ENCODE measurements around the gene PELI2.

PELI2 gene

DNA sequence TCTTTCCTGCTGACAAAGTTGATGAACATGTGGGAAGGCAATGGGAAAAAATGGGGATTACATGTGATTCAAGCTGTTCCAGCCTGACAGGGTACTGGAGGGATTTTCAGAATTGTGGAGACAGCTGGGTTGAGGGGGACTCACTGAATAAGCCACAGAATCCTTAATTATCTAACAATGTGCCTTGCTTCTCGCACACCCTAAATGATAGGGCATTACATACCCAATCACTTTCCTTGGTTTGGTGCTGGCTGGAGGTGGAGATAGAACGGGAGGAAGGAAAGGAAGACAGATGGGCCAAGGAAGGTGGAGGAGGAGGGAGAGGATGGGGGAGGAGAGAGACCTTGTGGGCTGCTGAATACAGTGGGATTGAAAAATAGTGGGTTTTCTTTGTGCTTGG lies 20.7 kb downstream of the PELI2 start:
- no peaks in the 10 kb centered on the region for H3K4me1 ChIP-seq (ENCODE audit: control insufficient read depth in 2 of 2, insufficient read depth in 2 of 2, low read length in 2 of 2)
- H3K9ac ChIP-seq (ENCODE audit: low read depth in 1 of 2, low read length in 2 of 2), result no peak overlapping the region
- H3K4me3 ChIP-seq (ENCODE audit: low read length in 2 of 2), result no peak overlapping the region
- H3K27me3 ChIP-seq (ENCODE audit: control insufficient read depth in 2 of 2, insufficient read depth in 2 of 2, low read length in 2 of 2), result no peaks in the 10 kb centered on the region
- H3K27ac ChIP-seq (ENCODE audit: low read depth in 2 of 2, low read length in 2 of 2), result no peak overlapping the region
- no peaks in the 10 kb centered on the region for H3K9me3 ChIP-seq (ENCODE audit: control insufficient read depth in 2 of 2, low read length in 2 of 2)
- H3K36me3 ChIP-seq (ENCODE audit: control insufficient read depth in 2 of 2, insufficient read depth in 2 of 2, low read length in 2 of 2), result no peaks in the 10 kb centered on the region

DNA sequence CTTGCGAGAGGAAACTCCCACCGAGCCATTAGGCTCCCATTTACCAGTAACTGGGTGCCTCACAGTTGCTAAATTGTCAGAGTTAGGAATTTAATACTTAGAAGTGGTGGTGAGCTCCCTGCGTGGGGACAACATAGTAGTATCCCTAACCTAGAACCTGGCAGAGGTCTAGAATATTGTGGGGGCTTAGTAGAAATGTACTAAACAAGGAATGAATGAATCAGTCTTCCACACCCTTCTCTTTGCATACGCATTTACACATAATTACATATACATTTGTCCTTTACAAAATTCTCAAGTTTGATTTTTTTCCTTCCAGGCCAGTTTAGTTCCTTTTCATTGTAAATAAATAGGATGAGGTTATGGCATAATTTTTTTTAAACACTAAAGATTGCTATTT lies 24.1 kb downstream of the PELI2 start:
- H3K27ac ChIP-seq (ENCODE audit: low read depth in 2 of 2, low read length in 2 of 2), result no peak overlapping the region

GRCh38 chr14:56143025-56143424 lies 24.8 kb downstream of the PELI2 start:
- no peaks in the 10 kb centered on the region for H3K9me3 ChIP-seq (ENCODE audit: control insufficient read depth in 2 of 2, low read length in 2 of 2)
- H3K4me1 ChIP-seq (ENCODE audit: control insufficient read depth in 2 of 2, insufficient read depth in 2 of 2, low read length in 2 of 2), result peaks cover 0 to 3% of the 10 kb centered on the region in 2 donors
- no peak overlapping the region for H3K4me3 ChIP-seq (ENCODE audit: low read length in 2 of 2)
- no peak overlapping the region for H3K9ac ChIP-seq (ENCODE audit: low read depth in 1 of 2, low read length in 2 of 2)
- H3K36me3 ChIP-seq (ENCODE audit: control insufficient read depth in 2 of 2, insufficient read depth in 2 of 2, low read length in 2 of 2), result no peaks in the 10 kb centered on the region
- no peaks in the 10 kb centered on the region for H3K27me3 ChIP-seq (ENCODE audit: control insufficient read depth in 2 of 2, insufficient read depth in 2 of 2, low read length in 2 of 2)
- H3K27ac ChIP-seq (ENCODE audit: low read depth in 2 of 2, low read length in 2 of 2), result no peak overlapping the region

More for the DNA sequence above, 24.1 kb downstream of the PELI2 start:
- Histone ChIP-seq H3K4me3 (ENCODE audit: low read length in 2 of 2) (no peak overlapping the region), H3K4me1 (ENCODE audit: control insufficient read depth in 2 of 2, insufficient read depth in 2 of 2, low read length in 2 of 2) (no peaks in the 10 kb centered on the region), H3K9me3 (ENCODE audit: control insufficient read depth in 2 of 2, low read length in 2 of 2) (no peaks in the 10 kb centered on the region), H3K9ac (ENCODE audit: low read depth in 1 of 2, low read length in 2 of 2) (no peak overlapping the region), H3K36me3 (ENCODE audit: control insufficient read depth in 2 of 2, insufficient read depth in 2 of 2, low read length in 2 of 2) (no peaks in the 10 kb centered on the region), H3K27me3 (ENCODE audit: control insufficient read depth in 2 of 2, insufficient read depth in 2 of 2, low read length in 2 of 2) (no peaks in the 10 kb centered on the region)

DNA sequence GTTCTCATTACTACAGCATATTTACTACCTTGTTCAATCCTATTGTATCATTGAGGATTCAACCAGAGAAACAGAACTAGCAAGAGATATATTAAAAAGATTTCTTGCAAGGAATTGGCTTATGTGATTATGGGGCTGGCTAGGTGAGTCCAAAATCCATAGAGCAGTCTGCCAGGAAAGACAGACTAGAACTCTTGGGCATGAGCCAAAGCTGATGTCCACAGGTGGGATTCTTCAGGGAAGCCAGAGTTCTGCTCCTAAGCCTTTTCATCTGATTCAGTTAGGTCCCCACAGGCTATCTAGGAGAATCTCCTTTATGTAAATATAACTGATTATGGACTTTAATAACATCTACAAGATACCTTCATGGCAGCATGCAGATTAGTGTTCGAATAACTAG lies 26.0 kb downstream of the PELI2 start:
- Histone ChIP-seq H3K27me3 (ENCODE audit: control insufficient read depth in 2 of 2, insufficient read depth in 2 of 2, low read length in 2 of 2) (no peaks in the 10 kb centered on the region), H3K9me3 (ENCODE audit: control insufficient read depth in 2 of 2, low read length in 2 of 2) (no peaks in the 10 kb centered on the region), H3K36me3 (ENCODE audit: control insufficient read depth in 2 of 2, insufficient read depth in 2 of 2, low read length in 2 of 2) (no peaks in the 10 kb centered on the region), H3K4me3 (ENCODE audit: low read length in 2 of 2) (no peak overlapping the region), H3K9ac (ENCODE audit: low read depth in 1 of 2, low read length in 2 of 2) (no peak overlapping the region), H3K4me1 (ENCODE audit: control insufficient read depth in 2 of 2, insufficient read depth in 2 of 2, low read length in 2 of 2) (peaks cover 3 to 8% of the 10 kb centered on the region in 2 donors), H3K27ac (ENCODE audit: low read depth in 2 of 2, low read length in 2 of 2) (no peak overlapping the region)

GRCh38 chr14:56145181-56145769 lies 27.1 kb downstream of the PELI2 start:
- H3K36me3 ChIP-seq (ENCODE audit: control insufficient read depth in 2 of 2, insufficient read depth in 2 of 2, low read length in 2 of 2), result no peaks in the 10 kb centered on the region
- no peaks in the 10 kb centered on the region for H3K9me3 ChIP-seq (ENCODE audit: control insufficient read depth in 2 of 2, low read length in 2 of 2)
- H3K9ac ChIP-seq (ENCODE audit: low read depth in 1 of 2, low read length in 2 of 2), result no peak overlapping the region
- no peaks in the 10 kb centered on the region for H3K27me3 ChIP-seq (ENCODE audit: control insufficient read depth in 2 of 2, insufficient read depth in 2 of 2, low read length in 2 of 2)
- no peak overlapping the region for H3K27ac ChIP-seq (ENCODE audit: low read depth in 2 of 2, low read length in 2 of 2)
- no peak overlapping the region for H3K4me3 ChIP-seq (ENCODE audit: low read length in 2 of 2)
- H3K4me1 ChIP-seq (ENCODE audit: control insufficient read depth in 2 of 2, insufficient read depth in 2 of 2, low read length in 2 of 2), result peaks cover 3 to 8% of the 10 kb centered on the region in 2 donors

GRCh38 chr14:56145965-56146364 lies 27.8 kb downstream of the PELI2 start:
- no peaks in the 10 kb centered on the region for H3K27me3 ChIP-seq (ENCODE audit: control insufficient read depth in 2 of 2, insufficient read depth in 2 of 2, low read length in 2 of 2)

GRCh38 chr14:56147449-56147848 lies 29.2 kb downstream of the PELI2 start:
- H3K9ac ChIP-seq (ENCODE audit: low read depth in 1 of 2, low read length in 2 of 2), result no peak overlapping the region
- no peaks in the 10 kb centered on the region for H3K36me3 ChIP-seq (ENCODE audit: control insufficient read depth in 2 of 2, insufficient read depth in 2 of 2, low read length in 2 of 2)

More at GRCh38 chr14:56145965-56146364, 27.8 kb downstream of the PELI2 start:
- no peak overlapping the region for H3K4me3 ChIP-seq (ENCODE audit: low read length in 2 of 2)
- no peaks in the 10 kb centered on the region for H3K36me3 ChIP-seq (ENCODE audit: control insufficient read depth in 2 of 2, insufficient read depth in 2 of 2, low read length in 2 of 2)
- H3K4me1 ChIP-seq (ENCODE audit: control insufficient read depth in 2 of 2, insufficient read depth in 2 of 2, low read length in 2 of 2), result peaks cover 3 to 8% of the 10 kb centered on the region in 2 donors
- H3K9me3 ChIP-seq (ENCODE audit: control insufficient read depth in 2 of 2, low read length in 2 of 2), result no peaks in the 10 kb centered on the region
- H3K27ac ChIP-seq (ENCODE audit: low read depth in 2 of 2, low read length in 2 of 2), result no peak overlapping the region
- H3K9ac ChIP-seq (ENCODE audit: low read depth in 1 of 2, low read length in 2 of 2), result no peak overlapping the region

GRCh38 chr14:56147986-56148901 lies 30.0 kb downstream of the PELI2 start:
- Histone ChIP-seq H3K9ac (ENCODE audit: low read depth in 1 of 2, low read length in 2 of 2) (no peak overlapping the region), H3K27me3 (ENCODE audit: control insufficient read depth in 2 of 2, insufficient read depth in 2 of 2, low read length in 2 of 2) (no peaks in the 10 kb centered on the region), H3K36me3 (ENCODE audit: control insufficient read depth in 2 of 2, insufficient read depth in 2 of 2, low read length in 2 of 2) (no peaks in the 10 kb centered on the region), H3K4me1 (ENCODE audit: control insufficient read depth in 2 of 2, insufficient read depth in 2 of 2, low read length in 2 of 2) (peaks cover 3 to 8% of the 10 kb centered on the region in 2 donors), H3K27ac (ENCODE audit: low read depth in 2 of 2, low read length in 2 of 2) (no peak overlapping the region), H3K4me3 (ENCODE audit: low read length in 2 of 2) (no peak overlapping the region), H3K9me3 (ENCODE audit: control insufficient read depth in 2 of 2, low read length in 2 of 2) (no peaks in the 10 kb centered on the region)

More at GRCh38 chr14:56147449-56147848, 29.2 kb downstream of the PELI2 start:
- Histone ChIP-seq H3K27ac (ENCODE audit: low read depth in 2 of 2, low read length in 2 of 2) (no peak overlapping the region), H3K4me1 (ENCODE audit: control insufficient read depth in 2 of 2, insufficient read depth in 2 of 2, low read length in 2 of 2) (peaks cover 3 to 8% of the 10 kb centered on the region in 2 donors), H3K9me3 (ENCODE audit: control insufficient read depth in 2 of 2, low read length in 2 of 2) (no peaks in the 10 kb centered on the region), H3K4me3 (ENCODE audit: low read length in 2 of 2) (no peak overlapping the region), H3K27me3 (ENCODE audit: control insufficient read depth in 2 of 2, insufficient read depth in 2 of 2, low read length in 2 of 2) (no peaks in the 10 kb centered on the region)

GRCh38 chr14:56149151-56149550 lies 30.9 kb downstream of the PELI2 start:
- H3K9me3 ChIP-seq (ENCODE audit: control insufficient read depth in 2 of 2, low read length in 2 of 2), result no peaks in the 10 kb centered on the region

DNA sequence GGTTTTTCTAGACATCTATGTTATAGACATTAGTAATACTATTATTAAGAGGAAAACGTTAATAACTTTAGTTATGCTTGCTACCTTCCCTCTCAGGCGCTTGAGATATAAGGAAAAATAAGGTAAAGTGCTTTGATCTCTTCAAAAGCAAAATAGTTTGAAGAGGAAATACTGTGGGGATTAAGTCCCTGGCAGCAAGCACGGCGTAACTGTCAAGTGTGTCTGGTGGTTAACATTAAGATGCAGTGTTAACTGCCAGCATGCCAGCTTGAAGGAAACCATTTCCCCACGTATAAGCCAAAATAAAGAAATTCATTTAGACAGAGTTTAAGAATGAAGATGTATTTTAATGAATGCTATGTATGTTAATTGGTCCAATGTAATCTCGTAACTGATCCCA lies 31.8 kb downstream of the PELI2 start:
- no peak overlapping the region for H3K9ac ChIP-seq (ENCODE audit: low read depth in 1 of 2, low read length in 2 of 2)
- H3K4me3 ChIP-seq (ENCODE audit: low read length in 2 of 2), result no peak overlapping the region
- peaks cover 3 to 8% of the 10 kb centered on the region in 2 donors for H3K4me1 ChIP-seq (ENCODE audit: control insufficient read depth in 2 of 2, insufficient read depth in 2 of 2, low read length in 2 of 2)
- H3K9me3 ChIP-seq (ENCODE audit: control insufficient read depth in 2 of 2, low read length in 2 of 2), result no peaks in the 10 kb centered on the region
- H3K27ac ChIP-seq (ENCODE audit: low read depth in 2 of 2, low read length in 2 of 2), result no peak overlapping the region
- no peaks in the 10 kb centered on the region for H3K27me3 ChIP-seq (ENCODE audit: control insufficient read depth in 2 of 2, insufficient read depth in 2 of 2, low read length in 2 of 2)
- H3K36me3 ChIP-seq (ENCODE audit: control insufficient read depth in 2 of 2, insufficient read depth in 2 of 2, low read length in 2 of 2), result no peaks in the 10 kb centered on the region

More at GRCh38 chr14:56149151-56149550, 30.9 kb downstream of the PELI2 start:
- Histone ChIP-seq H3K4me3 (ENCODE audit: low read length in 2 of 2) (no peak overlapping the region), H3K4me1 (ENCODE audit: control insufficient read depth in 2 of 2, insufficient read depth in 2 of 2, low read length in 2 of 2) (peaks cover 3 to 8% of the 10 kb centered on the region in 2 donors), H3K27ac (ENCODE audit: low read depth in 2 of 2, low read length in 2 of 2) (no peak overlapping the region), H3K36me3 (ENCODE audit: control insufficient read depth in 2 of 2, insufficient read depth in 2 of 2, low read length in 2 of 2) (no peaks in the 10 kb centered on the region), H3K9ac (ENCODE audit: low read depth in 1 of 2, low read length in 2 of 2) (no peak overlapping the region), H3K27me3 (ENCODE audit: control insufficient read depth in 2 of 2, insufficient read depth in 2 of 2, low read length in 2 of 2) (no peaks in the 10 kb centered on the region)

Data from mucosa of rectum (tissue), 2 donors.